Measurements from ENCODE around the gene PLEKHM3. TPM values are rescaled to one million over a fixed set of nuclear protein-coding genes. Genes with fewer than 3 reads are reported as not detected.

Gene PLEKHM3
- total RNA-seq, 1 experiment from 2014 or later: 3.5 TPM

DNA sequence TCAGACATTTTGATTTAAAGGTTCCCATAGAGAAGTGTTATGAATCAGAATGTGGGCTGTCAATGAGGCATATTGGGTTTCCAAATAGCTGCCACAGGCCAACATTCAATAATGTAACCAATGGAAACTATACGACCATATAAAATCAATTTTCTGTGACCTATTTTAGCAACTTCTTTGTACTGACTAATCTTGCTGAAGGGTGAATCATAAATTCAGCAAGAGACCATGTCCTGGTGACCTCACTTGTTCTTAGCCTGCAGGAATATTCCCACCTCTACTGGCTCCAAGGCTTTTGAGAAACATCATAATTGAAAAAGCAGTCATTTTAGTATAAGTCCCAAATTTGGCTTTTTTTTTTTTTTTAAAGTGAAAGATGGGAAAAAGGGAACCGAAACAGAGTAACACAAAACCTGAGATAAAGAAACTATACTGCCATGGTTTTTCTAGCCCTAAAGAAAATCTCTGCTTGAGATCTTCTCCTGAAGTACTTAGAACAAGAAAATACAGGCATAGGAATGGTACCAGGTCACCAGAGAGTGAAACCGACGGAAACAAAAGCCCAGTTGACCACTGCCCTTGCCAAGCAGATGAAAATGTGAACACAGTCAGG lies 32.1 kb downstream of the PLEKHM3 start:
- DNase-seq (ENCODE audit: low spot score): peak; percentile 11

DNA sequence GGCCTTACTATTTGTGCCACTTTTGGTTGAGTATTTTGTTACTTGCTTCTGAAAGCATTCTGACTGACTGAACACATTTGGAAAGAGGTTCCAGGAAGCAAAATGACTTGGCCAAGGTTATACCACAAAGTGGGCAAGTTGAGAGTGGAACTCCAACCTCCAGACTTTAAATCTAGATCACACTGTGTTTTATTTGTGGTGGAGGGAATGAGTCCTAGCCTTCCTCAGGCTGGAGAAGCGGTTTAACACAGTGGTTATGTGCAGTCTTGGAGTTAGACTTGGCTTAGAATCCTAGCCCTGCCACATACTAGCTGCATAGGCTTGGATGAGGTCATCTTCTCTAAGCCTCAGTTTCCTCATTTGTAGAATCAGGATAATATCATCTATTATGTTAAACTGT lies 33.4 kb downstream of the PLEKHM3 start:
- DNase-seq (ENCODE audit: low spot score): no peak

DNA sequence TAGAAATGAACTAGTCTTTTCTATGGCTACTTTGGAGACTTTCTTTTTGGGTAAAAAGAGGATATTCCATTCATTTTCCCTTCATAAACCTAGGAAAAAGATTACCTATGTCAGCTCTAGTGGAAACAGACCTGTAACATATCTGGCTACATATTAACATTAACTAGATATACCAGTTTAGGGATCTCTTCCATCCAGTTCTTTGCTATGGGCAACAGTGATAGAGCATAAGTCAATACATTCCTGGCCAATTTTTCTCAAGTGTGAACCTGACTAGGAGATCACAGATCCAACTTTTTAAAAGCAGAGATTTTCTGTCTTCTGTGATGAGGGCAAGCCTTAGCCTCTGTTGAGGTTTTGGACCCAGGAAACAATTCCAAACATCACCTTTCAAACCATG lies 34.5 kb downstream of the PLEKHM3 start:
- DNase-seq (ENCODE audit: low spot score): no peak

DNA sequence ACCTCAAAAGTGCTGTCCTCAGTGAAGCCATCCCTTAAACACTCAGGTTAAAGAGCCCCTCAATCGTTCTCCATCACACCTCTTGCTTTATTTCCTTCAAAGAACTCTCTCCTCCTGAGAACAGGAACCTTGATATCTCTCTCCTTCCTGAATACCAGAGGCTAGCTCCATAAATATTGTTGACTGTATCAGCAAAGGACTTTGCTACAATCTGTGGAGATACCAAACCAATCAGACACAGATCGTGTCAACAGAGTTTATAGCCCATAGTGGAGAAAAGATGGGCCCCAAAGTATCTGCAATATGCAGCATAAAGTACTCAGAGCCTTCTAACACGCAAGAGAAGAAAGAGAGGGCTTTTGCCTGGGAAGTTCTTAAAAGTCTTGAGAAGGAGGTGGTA lies 36.4 kb downstream of the PLEKHM3 start:
- no peak for DNase-seq (ENCODE audit: low spot score)

DNA sequence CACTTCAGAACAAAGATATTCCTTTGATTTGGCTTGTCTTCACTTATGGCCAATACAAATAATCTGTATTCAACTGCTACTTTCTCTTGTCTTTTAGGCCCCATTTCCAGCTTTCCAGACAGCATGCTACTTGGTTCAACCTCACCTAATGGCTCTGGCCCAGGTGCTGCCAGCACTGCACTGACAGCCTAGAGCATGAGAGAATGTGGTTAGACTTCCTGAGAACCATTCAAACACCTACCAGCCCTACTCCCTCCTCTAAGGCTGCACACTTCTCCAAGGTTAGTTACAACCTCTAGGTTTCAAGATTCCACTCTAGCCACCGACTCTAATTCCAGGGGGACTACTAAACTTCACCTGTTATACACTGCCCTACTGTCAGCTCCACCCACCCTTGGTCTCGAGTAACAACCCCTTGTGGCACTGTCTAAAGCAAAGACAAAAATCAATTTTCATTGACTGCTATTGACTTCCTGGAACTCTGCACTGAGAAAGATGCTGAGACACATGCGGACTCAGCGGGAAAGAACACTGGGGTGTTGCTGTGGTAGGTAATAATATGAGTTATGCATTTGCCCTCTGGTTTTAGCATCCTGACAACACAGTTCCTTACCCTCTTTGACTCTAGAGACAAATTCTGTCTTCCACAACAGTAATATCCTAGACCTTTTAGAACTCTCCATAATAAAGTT lies 38.2 kb downstream of the PLEKHM3 start:
- no peak for DNase-seq (ENCODE audit: low spot score)

DNA sequence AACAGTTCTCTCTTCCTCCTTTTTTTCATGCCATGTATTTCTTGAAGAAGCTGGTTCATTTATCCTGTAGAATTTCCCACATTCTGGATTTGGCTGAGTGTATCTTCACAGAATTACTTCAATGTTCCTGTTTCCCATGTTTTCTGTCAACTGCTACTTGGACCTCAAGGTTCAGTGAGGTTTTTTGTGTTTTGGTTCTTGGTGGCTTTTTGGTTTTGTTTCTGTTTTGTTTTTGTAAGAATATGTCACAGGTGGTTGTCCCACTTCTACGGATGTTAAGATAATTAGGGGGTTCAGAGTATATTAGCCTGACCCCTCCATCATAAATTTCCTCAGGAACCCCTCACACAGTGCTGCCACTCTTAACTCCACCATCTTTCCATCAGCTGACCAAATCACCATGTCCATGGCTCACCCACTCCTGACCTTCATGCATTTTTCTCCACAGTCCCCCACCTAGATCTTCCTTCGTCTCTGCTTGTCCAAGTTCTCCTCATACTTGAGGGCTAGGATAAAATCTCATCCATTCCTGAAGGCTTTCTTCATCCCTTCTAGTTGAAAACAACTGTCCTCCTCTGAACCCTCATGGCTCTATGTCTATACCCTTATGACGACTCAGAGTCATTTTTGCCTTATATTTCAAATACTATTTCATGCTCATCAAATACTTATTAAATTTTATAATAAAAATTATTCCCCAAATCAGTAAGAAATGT lies 40.4 kb downstream of the PLEKHM3 start:
- no peak for DNase-seq (ENCODE audit: low spot score)

DNA sequence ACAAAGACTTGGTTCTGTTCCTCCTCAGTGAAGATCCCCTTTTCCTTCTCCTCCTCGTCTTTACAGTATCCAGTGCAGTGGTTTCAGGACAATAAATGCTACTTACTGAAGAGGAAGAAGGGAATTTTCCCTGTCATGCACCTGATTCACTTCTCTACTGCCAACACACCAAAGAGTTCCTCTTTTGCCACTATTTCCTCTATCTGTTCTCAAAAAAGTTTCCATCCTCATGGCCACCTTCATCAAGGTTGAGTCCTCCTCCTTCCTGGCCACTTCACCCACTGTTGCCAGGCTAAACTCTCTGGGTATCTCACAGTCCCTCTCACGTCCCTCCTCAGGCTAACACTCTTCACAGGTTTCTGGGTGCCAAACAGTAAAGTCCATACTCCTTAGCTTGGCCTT lies 41.7 kb downstream of the PLEKHM3 start:
- DNase-seq (ENCODE audit: low spot score): no peak

DNA sequence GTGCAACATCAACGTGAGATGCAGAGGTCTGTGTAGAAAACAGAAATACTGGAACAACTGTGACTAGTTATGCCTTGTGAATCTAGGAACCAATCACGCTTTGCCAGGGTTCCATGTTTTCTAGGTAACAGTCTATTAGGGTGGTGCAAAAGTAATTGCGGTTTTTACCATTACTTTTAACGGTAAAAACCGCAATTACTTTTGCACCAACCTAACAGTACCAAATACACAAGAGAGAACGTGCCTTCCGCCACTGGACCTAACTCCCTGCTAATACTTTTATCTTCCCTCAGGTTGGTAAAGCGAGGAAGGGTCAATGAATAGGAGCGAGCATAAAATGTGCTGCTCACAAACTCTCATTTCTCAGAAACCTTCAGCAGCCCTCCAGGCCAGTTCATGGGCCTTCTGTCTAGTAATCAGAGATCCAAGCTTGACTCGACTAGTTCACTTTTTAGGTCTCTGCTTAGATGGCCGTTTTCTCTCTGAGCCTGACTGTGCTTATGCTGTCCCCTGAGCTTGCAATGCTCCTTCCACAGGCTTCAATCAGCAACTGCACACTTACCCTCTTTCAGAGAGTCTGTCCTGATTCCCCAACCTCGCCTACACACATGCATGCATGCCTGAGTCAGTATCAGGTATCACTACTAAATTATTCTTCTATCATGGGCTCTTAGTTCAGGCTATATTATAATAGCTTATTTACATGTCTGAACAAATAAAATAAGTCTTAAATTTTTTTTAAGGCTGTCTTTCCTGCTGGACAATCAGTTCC lies 47.0 kb downstream of the PLEKHM3 start:
- no peak for DNase-seq (ENCODE audit: low spot score)

DNA sequence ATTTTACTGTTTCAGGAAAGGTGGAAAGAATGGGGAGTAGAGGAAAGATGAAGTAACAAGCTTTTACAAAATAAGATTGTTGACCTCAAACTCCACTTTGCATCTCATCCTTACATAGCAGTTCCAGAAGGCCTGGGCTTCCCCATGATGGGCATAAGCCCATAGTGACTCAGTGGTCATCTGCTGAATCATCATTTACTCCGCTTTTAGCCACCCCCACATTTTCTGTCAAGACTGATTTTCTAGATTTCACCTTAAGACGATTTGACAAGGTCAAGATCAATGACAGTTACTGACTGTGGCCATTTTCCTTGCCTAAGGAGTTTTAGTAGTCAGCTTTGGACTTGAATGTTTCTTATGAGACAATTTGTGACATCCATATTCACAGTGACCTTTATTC lies 49.4 kb downstream of the PLEKHM3 start:
- no peak for DNase-seq (ENCODE audit: low spot score)

DNA sequence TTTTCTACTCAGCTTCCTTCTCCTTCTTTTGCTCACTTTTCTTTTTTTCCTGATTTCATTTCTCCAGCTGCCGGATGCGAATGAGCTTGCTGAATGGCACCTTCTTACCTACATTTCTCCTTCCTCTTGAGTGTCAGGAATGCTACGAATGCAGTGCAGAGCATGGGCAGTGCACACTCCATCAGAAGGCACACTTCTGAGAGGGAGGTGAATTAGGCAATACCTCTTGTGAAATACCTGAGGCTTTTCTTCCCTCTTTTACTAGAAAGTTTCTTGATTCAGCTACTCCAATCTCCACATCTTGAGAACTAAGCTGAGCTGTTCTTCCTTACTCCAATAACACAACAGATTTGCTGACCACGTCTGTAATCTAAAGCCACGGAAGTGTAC lies 51.1 kb downstream of the PLEKHM3 start:
- no peak for DNase-seq (ENCODE audit: low spot score)

DNA sequence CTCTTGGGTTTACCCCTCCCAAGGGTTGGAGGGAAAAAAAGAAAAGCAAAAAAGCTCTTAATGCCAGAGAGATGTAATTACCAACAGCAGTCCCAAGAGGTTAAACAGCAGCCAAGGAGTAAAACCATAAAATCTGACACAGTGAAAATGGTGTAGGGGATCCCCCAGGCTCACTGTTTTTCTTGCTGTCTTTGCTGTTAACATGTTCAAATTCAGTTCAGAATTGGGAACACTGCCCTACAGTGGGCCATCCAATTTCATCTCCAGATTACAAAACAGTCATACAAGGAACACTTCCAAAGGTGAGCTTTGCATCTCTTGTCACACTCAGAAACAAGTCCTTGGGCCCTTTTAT lies 54.5 kb downstream of the PLEKHM3 start:
- DNase-seq (ENCODE audit: low spot score): no peak

DNA sequence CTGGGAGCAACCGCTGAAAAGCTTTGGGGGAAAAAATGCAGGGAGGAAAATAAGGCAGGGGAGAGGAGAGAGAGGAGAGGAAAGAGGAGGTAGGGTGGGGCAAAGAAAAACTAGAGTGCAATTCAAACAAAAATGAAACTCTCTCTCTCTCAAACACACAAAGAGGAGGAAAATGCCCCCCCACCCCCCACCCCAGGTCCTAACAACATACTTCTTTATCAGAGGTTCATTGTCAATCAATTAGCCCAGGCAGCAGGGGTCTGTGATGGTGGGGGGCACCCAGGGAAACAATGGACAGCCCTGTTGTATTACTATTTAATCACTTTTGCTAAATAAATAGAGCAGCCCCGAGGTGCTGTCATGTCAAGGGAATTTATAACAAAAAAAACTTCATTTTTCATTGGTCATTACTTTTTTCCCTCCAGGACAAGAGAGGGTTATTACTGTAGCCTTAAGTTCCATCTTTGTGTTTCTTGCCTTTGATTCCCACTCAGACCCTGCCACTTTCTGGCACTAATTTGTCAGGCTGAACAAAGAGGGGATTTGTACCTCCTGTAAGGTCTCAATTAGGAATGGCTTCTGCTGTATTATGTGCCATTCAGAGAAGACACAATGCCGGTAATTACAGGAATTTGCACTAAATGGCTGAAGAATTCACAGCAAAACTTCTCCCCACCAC lies 55.0 kb downstream of the PLEKHM3 start:
- DNase-seq (ENCODE audit: low spot score): no peak

DNA sequence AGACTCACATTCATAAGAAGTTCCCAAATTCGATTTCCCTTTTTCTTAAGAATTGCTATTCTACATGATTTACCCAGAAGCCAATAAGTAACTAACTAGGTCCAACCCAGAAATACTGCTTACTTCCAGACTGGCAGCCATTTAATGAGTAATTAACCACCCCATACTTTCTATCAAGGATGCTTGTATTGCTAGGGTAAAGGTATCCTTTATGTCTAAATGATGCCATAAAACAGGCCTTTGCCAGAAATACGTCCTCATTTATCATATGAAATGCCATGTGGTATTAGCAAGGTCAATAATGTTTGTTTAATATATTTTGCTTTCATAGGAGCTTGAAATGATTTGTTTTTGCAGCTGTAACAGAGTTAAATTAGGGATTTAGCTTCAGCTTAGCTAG lies 56.1 kb downstream of the PLEKHM3 start:
- DNase-seq (ENCODE audit: low spot score): no peak

DNA sequence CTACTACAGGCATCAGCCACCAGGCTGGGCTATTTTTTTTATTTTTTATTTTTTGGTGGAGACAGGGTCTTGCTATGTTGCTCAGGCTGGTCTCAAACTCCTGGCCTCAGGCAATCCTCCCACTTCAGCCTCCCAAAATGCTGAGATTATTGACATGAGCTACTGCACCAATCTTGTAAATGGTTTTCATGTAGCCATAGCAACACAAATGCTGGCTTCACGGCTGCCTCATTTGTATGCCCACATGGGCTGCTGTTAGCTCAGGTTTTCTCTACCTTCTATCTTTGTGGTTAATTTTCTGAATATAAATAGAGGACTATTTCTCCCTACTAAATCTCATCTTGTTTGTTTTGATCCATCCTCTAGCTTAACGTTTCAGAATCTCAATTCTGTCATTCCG lies 58.2 kb downstream of the PLEKHM3 start:
- DNase-seq (ENCODE audit: low spot score): no peak

DNA sequence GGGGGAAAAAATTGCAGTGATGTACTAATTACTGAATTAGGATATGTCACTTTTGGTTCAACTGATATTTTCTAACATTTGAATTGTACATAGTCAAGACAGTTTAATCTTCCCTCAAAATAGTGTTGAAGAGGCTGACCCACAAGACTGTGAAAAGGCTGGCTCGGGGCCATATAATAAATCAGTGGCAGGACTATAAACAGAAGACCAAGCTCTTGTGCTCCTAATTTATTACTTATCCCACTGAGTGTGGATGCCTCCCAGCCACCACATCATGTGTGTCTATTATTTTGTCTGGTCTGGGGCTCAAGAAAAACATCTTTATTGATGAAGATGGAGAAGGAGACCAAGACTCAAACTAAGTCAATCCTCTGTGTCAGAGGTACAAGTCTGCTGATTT lies 64.4 kb downstream of the PLEKHM3 start:
- no peak for DNase-seq (ENCODE audit: low spot score)

DNA sequence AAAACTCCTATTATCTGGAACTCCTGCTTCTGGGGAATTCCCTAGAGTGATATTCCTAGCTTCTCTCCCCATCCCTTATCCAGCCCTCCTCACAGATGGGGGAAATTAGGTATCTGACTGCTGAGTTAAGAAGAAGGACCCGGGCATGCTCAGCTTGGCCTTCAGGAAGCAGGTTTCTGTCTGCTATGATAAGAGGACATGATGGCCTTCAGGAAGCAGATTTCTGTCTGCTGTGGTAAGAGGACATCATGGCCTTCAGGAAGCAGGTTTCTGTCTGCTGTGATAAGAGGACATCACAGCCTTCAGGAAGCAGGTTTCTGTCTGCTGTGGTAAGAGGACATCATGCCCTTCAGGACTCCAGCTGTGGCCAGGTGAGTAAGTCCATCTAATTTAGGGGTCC lies 65.2 kb downstream of the PLEKHM3 start:
- DNase-seq (ENCODE audit: low spot score): no peak

DNA sequence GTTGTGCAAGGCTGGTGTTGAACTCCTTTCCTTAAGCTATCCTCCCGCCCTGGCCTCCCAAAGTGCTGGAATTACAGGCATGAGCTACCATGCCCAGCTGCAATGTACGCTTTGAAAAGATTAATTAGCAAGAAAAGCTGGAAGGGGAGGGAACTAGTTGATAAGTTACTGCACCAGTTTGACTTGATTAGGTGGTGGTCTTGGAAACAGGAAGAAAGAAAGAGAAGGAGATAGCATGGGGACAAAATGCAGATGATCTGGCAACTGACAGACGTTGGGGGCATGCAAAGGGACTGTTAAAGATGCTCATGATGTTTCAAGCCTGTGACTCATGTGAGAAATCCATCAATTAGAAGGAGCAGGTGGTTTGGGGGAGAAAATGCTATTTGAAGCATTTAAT lies 68.6 kb downstream of the PLEKHM3 start:
- DNase-seq (ENCODE audit: low spot score): no peak

DNA sequence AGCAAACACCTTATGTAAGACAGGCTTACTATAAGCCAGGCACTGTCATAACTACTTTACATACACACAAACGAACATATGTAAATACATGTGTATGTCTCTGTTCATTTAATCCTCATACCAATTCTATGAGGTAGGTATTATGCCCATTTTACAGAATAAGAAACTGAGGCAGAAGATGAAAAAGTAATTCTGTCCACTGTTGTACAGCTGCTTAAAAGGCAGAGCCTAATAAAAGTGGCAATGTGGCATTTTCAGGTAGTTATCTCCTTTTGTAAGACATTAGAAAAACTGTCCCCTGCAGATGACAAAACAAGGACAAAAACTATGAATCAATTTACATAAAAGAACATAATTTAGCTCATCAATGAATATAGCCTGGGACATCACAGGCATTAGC lies 69.9 kb downstream of the PLEKHM3 start:
- DNase-seq (ENCODE audit: low spot score): no peak

DNA sequence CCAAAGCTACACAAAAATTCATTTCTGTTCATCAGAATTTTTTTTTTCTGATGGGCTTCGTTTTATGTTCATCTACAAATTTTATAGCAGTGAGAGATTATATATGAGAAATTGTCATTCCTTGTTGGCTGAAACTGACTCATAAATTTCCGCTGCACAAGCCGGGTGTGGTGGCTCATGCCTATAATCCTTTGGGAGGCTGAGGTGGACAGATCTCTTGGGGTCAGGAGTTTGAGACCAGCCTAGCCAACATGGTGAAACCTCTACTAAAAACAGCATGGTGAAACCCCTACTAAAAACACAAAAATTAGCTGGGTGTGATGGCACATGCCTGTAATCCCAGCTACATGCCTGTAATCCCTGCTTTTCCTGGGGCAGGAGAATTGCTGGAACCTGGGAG lies 72.0 kb downstream of the PLEKHM3 start:
- no peak for DNase-seq (ENCODE audit: low spot score)

DNA sequence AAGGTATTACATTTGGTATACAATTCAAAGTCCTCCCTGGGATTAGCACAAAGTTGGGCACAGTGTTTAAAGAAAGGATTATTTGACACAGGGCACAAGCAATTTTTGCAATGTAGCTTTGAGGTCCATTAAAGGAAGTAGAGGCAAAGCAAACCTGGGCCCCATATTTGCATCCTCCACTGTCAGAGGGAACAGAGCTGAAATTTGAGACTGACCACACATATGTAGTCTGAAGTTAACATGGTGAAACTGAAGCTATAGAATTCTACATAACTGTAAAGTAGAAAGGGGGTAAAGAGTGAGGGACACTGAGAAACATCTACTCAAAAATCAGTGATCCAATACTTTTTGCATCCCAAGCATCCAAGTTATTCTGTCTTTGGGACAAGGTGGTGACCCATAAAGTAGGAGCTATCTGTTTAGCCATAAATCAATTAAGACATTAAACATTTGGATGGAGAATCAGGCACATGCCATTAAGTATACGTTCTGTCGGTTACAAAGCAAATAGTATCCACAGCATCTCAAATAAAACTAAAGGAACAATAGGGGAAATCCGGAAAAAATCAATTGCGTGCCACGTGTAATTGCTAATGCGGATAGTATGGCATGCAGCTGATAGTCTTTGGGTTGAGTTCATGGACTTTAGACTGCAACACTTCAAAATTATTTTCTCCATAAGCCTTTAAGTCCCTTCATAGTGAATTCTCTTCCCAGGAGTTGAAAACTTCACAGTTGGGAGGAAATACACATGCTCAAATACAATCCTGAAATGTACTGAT lies 72.6 kb downstream of the PLEKHM3 start:
- DNase-seq (ENCODE audit: low spot score): no peak

DNA sequence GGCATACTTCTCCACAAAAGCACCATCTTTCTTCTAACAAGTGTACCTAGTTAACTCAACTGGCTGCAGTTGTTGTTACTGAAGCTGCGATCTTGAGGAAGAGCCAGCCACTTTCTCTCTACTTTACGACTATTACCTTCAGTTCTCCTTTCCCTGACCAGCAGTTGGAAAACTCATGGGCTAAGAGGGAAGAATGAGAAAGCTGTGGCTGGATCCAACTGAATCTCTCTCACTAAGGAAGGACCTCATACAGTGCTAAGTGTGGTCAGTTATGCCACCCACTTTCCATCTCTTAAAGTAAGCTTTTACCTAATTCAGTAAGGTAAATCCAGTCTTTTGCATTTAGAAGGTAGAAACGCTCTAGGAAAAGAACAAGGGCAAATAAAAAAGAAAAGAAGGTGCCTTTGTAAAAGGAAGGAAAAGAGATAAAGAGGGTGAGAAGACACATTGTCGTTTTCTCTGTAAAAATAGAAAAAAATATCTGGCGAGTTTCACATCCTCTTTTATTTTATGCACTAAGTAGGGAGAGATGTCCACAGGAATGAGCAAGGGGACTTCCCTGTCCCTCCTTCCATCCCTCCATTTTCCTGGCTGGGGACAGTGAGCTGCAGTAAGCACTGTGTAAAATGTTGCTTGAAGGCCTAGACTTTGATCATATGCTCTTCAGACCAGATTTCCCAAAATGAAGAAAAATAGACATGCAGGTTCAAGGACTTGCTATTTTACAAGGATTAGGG lies 73.4 kb downstream of the PLEKHM3 start:
- DNase-seq (ENCODE audit: low spot score): no peak

Measured in A172 (cell line).